ENCODE data around the gene STT3A.

Gene STT3A

DNA sequence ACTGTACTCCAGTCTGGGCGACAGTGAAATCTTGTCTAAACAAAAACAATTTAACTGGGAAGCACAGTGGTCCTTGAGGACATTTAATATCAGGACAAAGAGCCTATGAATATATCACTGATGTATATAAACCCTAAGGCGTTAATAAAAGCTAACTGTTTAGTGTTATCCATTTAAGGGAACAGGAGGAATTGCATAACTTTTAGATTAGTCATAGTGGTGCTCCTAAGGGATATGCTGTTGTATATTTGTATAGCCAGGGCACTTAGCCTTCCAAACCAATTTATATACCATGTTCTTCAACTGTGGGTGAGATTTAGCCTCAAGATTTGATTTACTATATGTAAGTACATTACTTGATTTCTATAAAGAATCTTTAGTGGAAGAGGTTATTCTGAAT lies 29.3 kb downstream of the STT3A start:
- no CpG with 5 or more reads among the region's 2 CpGs for WGBS (ENCODE audit: insufficient coverage, insufficient read length)
- no peaks in the 10 kb centered on the region for H3K27me3 ChIP-seq (ENCODE audit: control insufficient read depth, insufficient read depth, low read length)
- no peaks in the 10 kb centered on the region for H3K9me3 ChIP-seq (ENCODE audit: control insufficient read depth, insufficient read depth, low read length)
- DNase-seq (ENCODE audit: low read depth, low spot score), result no peak
- H3K4me1 ChIP-seq (ENCODE audit: control insufficient read depth, insufficient read depth, low read length), result no peaks in the 10 kb centered on the region
- peaks cover 7% of the 10 kb centered on the region; the same call in 1 of the 2 replicates for H3K36me3 ChIP-seq (ENCODE audit: control insufficient read depth, insufficient read depth, low read length)
- no peak overlapping the region for H3K4me3 ChIP-seq (ENCODE audit: low read length)
- no peak overlapping the region for H3K27ac ChIP-seq (ENCODE audit: low read length)

DNA sequence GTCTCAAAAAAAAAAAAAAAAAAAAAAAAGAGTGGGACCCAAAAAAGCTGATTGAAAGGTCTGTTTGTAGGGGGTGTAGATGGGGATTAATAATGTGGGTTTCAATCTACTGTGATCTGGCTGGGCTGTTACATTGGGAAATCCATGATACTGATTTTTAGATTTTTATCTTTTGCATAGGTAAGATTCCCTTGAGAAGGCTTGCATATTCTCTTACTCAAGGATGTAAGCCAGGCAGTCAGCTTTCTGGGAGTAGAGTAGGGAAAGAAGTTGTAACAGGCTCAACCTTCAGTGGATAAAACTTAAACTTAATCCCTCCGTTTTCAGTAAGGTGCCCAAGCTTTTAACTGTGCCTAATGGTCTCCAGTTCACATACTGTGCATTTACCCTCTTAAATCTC lies 30.4 kb downstream of the STT3A start:
- Histone ChIP-seq H3K27me3 (ENCODE audit: control insufficient read depth, insufficient read depth, low read length) (no peaks in the 10 kb centered on the region), H3K27ac (ENCODE audit: low read length) (no peak overlapping the region), H3K9me3 (ENCODE audit: control insufficient read depth, insufficient read depth, low read length) (no peaks in the 10 kb centered on the region), H3K4me1 (ENCODE audit: control insufficient read depth, insufficient read depth, low read length) (no peaks in the 10 kb centered on the region), H3K4me3 (ENCODE audit: low read length) (no peak overlapping the region), H3K36me3 (ENCODE audit: control insufficient read depth, insufficient read depth, low read length) (peaks cover 7% of the 10 kb centered on the region; the same call in 1 of the 2 replicates)
- no peak for DNase-seq (ENCODE audit: low read depth, low spot score)
- WGBS (ENCODE audit: insufficient coverage, insufficient read length), result no CpG with 5 or more reads among the region's 1 CpG

DNA sequence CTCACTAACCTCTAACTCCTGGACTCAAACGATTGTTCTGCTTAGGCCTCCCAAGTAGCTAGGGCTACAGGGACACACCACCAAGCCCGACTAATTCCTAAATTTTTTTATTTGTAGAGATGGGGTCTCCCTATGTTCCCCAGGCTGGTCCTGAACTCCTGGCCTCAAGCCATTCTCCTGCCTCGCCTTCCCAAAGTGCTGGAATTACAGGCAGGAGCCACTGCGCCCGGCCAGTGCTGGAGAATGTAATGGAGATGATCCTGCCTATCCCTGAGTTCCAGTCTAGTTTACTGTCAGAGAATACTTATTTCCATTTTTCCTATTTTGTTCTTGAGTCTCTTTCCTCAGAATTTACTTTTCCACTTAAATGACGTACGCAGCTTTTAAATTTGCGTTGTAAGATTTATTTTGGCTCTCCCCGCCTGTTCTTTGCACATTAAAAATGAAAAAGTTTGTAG lies 32.1 kb downstream of the STT3A start, which contains the start of gene CHEK1:
TSS of gene CHEK1 (plus strand) at position 408 of the 458 bp plus-strand sequence. CDS start 1,606 bp downstream, outside the sequence.
- Histone ChIP-seq H3K27ac (ENCODE audit: low read length) (no peak within 1 kb of the TSS), H3K4me3 (ENCODE audit: low read length) (peak within 1 kb of the TSS; percentile 56; the same call in 1 of the 2 replicates), H3K36me3 (ENCODE audit: control insufficient read depth, insufficient read depth, low read length) (peaks cover 5% of the 10 kb centered on the region; the same call in 1 of the 2 replicates), H3K9me3 (ENCODE audit: control insufficient read depth, insufficient read depth, low read length) (no peaks in the 10 kb centered on the region), H3K4me1 (ENCODE audit: control insufficient read depth, insufficient read depth, low read length) (no peaks in the 10 kb centered on the region), H3K27me3 (ENCODE audit: control insufficient read depth, insufficient read depth, low read length) (no peaks in the 10 kb centered on the region)
- WGBS (ENCODE audit: insufficient coverage, insufficient read length), result no CpG with 5 or more reads among the region's 9 CpGs
- DNase-seq (ENCODE audit: low read depth, low spot score), result no peak

DNA sequence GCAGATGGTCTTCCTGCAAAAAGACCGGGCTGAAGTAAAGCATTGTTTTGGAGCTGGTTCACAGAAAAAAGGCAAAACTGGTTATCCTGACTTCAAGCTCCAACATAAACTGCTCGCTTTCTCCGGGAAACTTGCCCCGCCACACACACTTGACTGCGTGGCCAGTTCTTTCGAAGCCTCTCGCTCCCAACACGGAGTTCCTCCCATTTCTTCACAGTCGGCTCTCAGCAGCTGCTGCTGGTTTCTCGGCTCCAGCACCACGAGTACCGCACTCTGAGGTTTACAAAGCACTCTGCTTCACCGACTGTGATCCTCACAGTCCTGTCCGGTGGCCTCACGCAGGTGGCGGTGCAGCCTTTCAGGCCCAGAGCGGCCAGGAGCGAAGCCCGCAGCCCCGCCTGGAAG lies 32.6 kb downstream of the STT3A start:
- no peak overlapping the region for H3K27ac ChIP-seq (ENCODE audit: low read length)
- peaks cover 4% of the 10 kb centered on the region; the same call in 1 of the 2 replicates for H3K36me3 ChIP-seq (ENCODE audit: control insufficient read depth, insufficient read depth, low read length)
- H3K9me3 ChIP-seq (ENCODE audit: control insufficient read depth, insufficient read depth, low read length), result no peaks in the 10 kb centered on the region
- peak overlapping the region; percentile 56; the same call in 1 of the 2 replicates for H3K4me3 ChIP-seq (ENCODE audit: low read length)
- H3K4me1 ChIP-seq (ENCODE audit: control insufficient read depth, insufficient read depth, low read length), result no peaks in the 10 kb centered on the region
- no peaks in the 10 kb centered on the region for H3K27me3 ChIP-seq (ENCODE audit: control insufficient read depth, insufficient read depth, low read length)
- peak; percentile 25 for DNase-seq (ENCODE audit: low read depth, low spot score)
- no CpG with 5 or more reads among the region's 20 CpGs for WGBS (ENCODE audit: insufficient coverage, insufficient read length)

DNA sequence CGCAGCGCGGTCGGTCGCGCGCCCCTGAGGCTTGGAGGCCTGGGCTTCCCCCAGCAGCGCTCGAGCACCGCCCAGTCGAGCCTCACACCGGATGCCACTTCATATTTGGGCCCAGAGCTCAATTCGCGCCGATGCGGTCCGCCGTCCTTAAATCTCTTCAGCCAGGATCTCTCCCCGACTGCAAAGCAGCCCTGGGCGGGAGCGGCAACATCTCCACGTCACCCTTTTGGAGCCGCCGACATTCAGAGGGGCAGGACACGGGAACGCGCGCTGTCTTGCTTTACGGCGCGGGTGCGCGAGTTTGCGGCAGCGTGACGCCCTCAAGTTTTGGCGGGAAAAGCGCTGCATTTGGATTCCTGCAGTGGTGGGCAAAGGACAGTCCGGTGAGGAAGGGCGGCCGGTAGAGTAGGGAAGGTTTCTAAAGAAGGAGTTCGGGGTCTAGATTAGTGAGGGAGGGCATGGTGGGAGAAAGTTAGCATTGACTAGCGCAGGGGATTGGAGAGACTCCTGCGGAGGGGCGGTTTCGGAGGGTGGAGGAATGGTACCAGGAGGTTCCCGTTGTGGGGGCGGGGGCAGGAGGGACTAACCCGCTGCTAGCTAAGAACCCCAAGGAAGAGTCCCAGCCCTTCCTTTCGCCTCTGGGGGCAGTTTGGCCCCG lies 33.1 kb downstream of the STT3A start:
- peaks cover 4% of the 10 kb centered on the region; the same call in 1 of the 2 replicates for H3K36me3 ChIP-seq (ENCODE audit: control insufficient read depth, insufficient read depth, low read length)

DNA sequence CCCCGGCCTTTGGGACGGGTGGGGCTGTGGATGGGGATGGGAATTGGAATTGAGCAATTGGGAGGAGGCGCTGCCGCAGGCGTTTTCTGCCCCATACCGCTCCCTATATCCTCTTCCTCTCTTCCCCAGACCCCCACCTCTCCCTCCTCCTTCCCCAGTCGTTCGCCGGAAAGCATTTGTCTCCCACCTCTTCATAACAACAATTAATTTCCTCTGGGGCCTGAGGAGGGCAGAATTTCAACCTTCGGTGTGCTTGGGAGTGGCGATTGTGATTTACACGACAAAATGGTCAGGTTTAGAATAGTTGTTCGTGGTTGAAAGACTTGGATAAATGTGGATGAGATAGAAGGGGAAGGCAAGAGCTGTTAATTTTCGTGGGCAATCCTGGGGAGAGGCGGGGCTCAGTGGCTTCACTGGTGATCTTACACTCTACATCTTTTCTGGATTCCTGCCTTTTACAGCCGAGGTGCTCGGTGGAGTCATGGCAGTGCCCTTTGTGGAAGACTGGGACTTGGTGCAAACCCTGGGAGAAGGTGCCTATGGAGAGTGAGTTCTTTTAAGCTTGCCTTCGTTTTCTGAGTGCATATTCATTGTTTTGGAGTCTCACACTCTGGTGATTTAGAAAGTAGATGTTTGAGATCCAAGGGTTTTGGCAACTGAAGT lies 33.8 kb downstream of the STT3A start:
- Histone ChIP-seq H3K27ac (ENCODE audit: low read length) (no peak overlapping the region), H3K9me3 (ENCODE audit: control insufficient read depth, insufficient read depth, low read length) (no peaks in the 10 kb centered on the region), H3K27me3 (ENCODE audit: control insufficient read depth, insufficient read depth, low read length) (no peaks in the 10 kb centered on the region), H3K4me3 (ENCODE audit: low read length) (peak overlapping the region; percentile 56), H3K4me1 (ENCODE audit: control insufficient read depth, insufficient read depth, low read length) (no peaks in the 10 kb centered on the region), H3K36me3 (ENCODE audit: control insufficient read depth, insufficient read depth, low read length) (peaks cover 4% of the 10 kb centered on the region; the same call in 1 of the 2 replicates)
- peak; percentile 74 for DNase-seq (ENCODE audit: low read depth, low spot score)
- no CpG with 5 or more reads among the region's 18 CpGs for WGBS (ENCODE audit: insufficient coverage, insufficient read length)

More for the DNA sequence above, 33.1 kb downstream of the STT3A start:
- no peak overlapping the region for H3K27ac ChIP-seq (ENCODE audit: low read length)
- peak; percentile 91 for DNase-seq (ENCODE audit: low read depth, low spot score)
- no peaks in the 10 kb centered on the region for H3K9me3 ChIP-seq (ENCODE audit: control insufficient read depth, insufficient read depth, low read length)
- peak overlapping the region; percentile 56; the same call in 1 of the 2 replicates for H3K4me3 ChIP-seq (ENCODE audit: low read length)
- no peaks in the 10 kb centered on the region for H3K4me1 ChIP-seq (ENCODE audit: control insufficient read depth, insufficient read depth, low read length)
- no CpG with 5 or more reads among the region's 51 CpGs for WGBS (ENCODE audit: insufficient coverage, insufficient read length)
- no peaks in the 10 kb centered on the region for H3K27me3 ChIP-seq (ENCODE audit: control insufficient read depth, insufficient read depth, low read length)

DNA sequence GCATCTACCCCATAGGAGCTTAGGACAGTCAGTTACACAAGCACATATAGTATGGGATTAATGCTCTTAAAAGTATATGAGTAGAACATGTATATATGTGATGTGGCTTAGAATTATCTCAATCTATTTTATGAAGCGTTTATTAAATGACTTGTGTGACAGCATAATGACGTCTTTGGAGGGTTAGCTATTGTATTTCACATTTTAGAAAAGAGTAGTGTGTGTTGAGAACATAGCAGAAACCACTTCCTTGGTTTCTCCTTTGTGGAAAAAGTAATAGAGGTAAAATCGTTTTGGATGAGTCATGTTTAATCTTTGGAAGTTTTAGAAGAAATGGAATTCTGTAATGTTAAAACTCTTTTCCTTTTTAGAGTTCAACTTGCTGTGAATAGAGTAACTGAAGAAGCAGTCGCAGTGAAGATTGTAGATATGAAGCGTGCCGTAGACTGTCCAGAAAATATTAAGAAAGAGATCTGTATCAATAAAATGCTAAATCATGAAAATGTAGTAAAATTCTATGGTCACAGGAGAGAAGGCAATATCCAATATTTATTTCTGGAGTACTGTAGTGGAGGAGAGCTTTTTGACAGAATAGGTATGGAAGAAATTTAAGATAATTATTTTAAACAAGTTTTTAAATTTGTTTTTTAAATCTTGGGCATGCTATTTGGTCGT lies 34.7 kb downstream of the STT3A start:
- Histone ChIP-seq H3K9me3 (ENCODE audit: control insufficient read depth, insufficient read depth, low read length) (no peaks in the 10 kb centered on the region), H3K27ac (ENCODE audit: low read length) (no peak overlapping the region), H3K4me3 (ENCODE audit: low read length) (peak overlapping the region; percentile 56; the same call in 1 of the 2 replicates), H3K27me3 (ENCODE audit: control insufficient read depth, insufficient read depth, low read length) (no peaks in the 10 kb centered on the region), H3K36me3 (ENCODE audit: control insufficient read depth, insufficient read depth, low read length) (peaks cover 4% of the 10 kb centered on the region; the same call in 1 of the 2 replicates), H3K4me1 (ENCODE audit: control insufficient read depth, insufficient read depth, low read length) (no peaks in the 10 kb centered on the region)
- DNase-seq (ENCODE audit: low read depth, low spot score), result no peak
- WGBS (ENCODE audit: insufficient coverage, insufficient read length), result 100% methylated on average over 1 of the region's 7 CpGs

DNA sequence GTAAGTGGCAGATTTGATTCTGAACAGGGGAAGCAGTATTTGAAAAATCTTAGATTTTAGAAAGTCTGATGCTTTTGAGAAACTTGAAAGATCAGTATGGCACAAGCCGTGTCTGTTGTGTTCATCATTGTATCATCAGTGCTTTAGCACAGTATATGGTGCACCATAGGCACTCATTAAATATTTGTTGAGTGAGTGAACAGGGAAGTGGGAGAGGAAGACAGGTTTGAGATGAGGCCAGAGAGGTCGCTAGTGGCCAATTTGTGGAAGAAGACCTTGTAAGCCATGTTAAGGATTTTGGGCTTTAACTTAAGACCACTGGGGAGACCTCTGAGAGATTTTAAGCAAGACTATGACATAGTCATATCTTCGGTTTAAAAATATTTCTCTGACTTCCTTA lies 45.2 kb downstream of the STT3A start:
- Histone ChIP-seq H3K36me3 (ENCODE audit: control insufficient read depth, insufficient read depth, low read length) (peaks cover 20% of the 10 kb centered on the region; the same call in 1 of the 2 replicates), H3K9me3 (ENCODE audit: control insufficient read depth, insufficient read depth, low read length) (no peaks in the 10 kb centered on the region), H3K4me1 (ENCODE audit: control insufficient read depth, insufficient read depth, low read length) (no peaks in the 10 kb centered on the region), H3K27ac (ENCODE audit: low read length) (no peak overlapping the region), H3K27me3 (ENCODE audit: control insufficient read depth, insufficient read depth, low read length) (no peaks in the 10 kb centered on the region), H3K4me3 (ENCODE audit: low read length) (no peak overlapping the region)
- no CpG with 5 or more reads among the region's 3 CpGs for WGBS (ENCODE audit: insufficient coverage, insufficient read length)
- DNase-seq (ENCODE audit: low read depth, low spot score), result no peak

DNA sequence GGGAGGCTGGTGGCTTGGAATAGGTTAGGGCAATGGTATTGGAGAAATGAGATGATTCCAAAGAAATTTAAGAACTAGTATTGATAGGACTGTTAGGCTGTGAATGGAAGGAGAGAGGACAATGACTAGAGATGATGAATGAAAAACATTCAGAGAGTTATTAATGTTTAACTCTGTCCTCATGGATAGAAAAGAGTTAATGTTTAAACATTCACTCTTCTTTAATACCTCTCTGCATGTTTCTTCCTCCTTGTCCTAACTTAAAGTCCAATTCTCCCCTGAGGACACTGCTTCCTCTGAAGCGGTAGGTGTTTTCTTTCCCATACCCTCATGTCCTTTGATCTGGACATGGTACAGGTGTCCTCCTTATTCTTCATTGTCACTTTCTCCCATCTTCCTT lies 45.7 kb downstream of the STT3A start:
- Histone ChIP-seq H3K4me3 (ENCODE audit: low read length) (no peak overlapping the region), H3K9me3 (ENCODE audit: control insufficient read depth, insufficient read depth, low read length) (no peaks in the 10 kb centered on the region), H3K27ac (ENCODE audit: low read length) (no peak overlapping the region), H3K27me3 (ENCODE audit: control insufficient read depth, insufficient read depth, low read length) (no peaks in the 10 kb centered on the region), H3K4me1 (ENCODE audit: control insufficient read depth, insufficient read depth, low read length) (no peaks in the 10 kb centered on the region), H3K36me3 (ENCODE audit: control insufficient read depth, insufficient read depth, low read length) (peaks cover 19% of the 10 kb centered on the region; the same call in 1 of the 2 replicates)
- DNase-seq (ENCODE audit: low read depth, low spot score), result no peak
- WGBS (ENCODE audit: insufficient coverage, insufficient read length), result no CpG with 5 or more reads among the region's 1 CpG

DNA sequence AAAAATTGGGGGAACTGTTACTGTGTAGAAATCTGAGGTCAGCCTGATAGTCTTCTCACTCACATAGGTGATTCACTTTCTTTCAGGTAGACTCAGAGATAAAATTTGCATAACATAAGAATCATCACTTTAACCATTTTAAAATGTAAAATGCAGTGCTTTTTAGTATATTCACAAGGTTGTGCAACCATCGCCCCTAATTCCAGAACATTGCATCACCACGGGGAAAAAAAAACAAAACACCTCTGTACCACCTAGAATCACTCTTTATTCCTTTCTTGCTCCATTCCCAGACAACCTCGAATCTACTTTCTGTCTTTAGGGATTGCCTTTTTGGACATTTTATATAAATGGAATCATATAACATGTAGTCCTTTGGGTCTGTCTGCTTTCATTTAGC lies 53.2 kb downstream of the STT3A start:
- no peak for DNase-seq (ENCODE audit: low read depth, low spot score)
- Histone ChIP-seq H3K4me3 (ENCODE audit: low read length) (no peak overlapping the region), H3K27ac (ENCODE audit: low read length) (no peak overlapping the region), H3K36me3 (ENCODE audit: control insufficient read depth, insufficient read depth, low read length) (peaks cover 4% of the 10 kb centered on the region; the same call in 1 of the 2 replicates), H3K9me3 (ENCODE audit: control insufficient read depth, insufficient read depth, low read length) (no peaks in the 10 kb centered on the region), H3K4me1 (ENCODE audit: control insufficient read depth, insufficient read depth, low read length) (no peaks in the 10 kb centered on the region), H3K27me3 (ENCODE audit: control insufficient read depth, insufficient read depth, low read length) (no peaks in the 10 kb centered on the region)
- no CpG with 5 or more reads among the region's 3 CpGs for WGBS (ENCODE audit: insufficient coverage, insufficient read length)
